Urinary bladder (tissue), 4 donors: ENCODE data around the gene SBSN. TPM values are rescaled to one million over a fixed set of nuclear protein-coding genes. Genes with fewer than 3 reads are reported as not detected.

Experiments
- DNase-seq: peaks from one replicate; pipeline ENCODE4 v3.0.0-alpha.2; 2015; ENCODE audit errors: extremely low spot score
- H3K27ac ChIP-seq: one replicate; pipeline ENCODE4 v1.5.1; 2013; ENCODE audit warnings: low read depth, mild to moderate bottlenecking, moderate library complexity
- H3K36me3 ChIP-seq: one replicate; pipeline ENCODE4 v1.6.1; 2013; ENCODE audit warnings: mild to moderate bottlenecking, moderate library complexity; ENCODE audit not compliant: insufficient read depth
- H3K4me1 ChIP-seq: one replicate; pipeline ENCODE4 v1.6.1; 2013; ENCODE audit warnings: mild to moderate bottlenecking, moderate library complexity; ENCODE audit not compliant: insufficient read depth
- H3K4me3 ChIP-seq: one replicate; pipeline ENCODE4 v1.5.1; 2013; ENCODE audit warnings: low read depth, low read length
- WGBS: extraction: QIAGEN DNeasy Blood & Tissue Kit; methylation state at CpG from one replicate; pipeline ENCODE4 v1.1.7; 2013; 5-methylcytosine and 5-hydroxymethylcytosine counted together
- polyA plus RNA-seq: library from polyadenylated mRNA; stranded (reverse); fragments of 200-250 nt; gene quantifications from one replicate; pipeline ENCODE4 v1.2.3, GENCODE V29; 2013
- total RNA-seq: library from RNA; depleted of rRNA; stranded (reverse); fragments of >200 nt; gene quantifications from one replicate; pipeline ENCODE4 v1.2.3, GENCODE V29; 2014
- donor health status: healthy with polysubstance abuse.
- donor health status: healthy.

The SBSN gene
- total and polyA plus RNA-seq, 2 donors: 0.15 TPM; not detected in 1

GRCh38 chr19:35533201-35533821 is 5.2 kb upstream of the SBSN start, which contains the start of gene GAPDHS:
Gene GAPDHS (plus strand): TSS chr19:35533456. CDS start chr19:35533528, 72 bp downstream.
- H3K36me3 ChIP-seq: no peaks in the 10 kb centered on the region
- WGBS: 29% methylated on average over 39 of the region's 39 CpGs
- no peak within 1 kb of the TSS for H3K4me3 ChIP-seq
- H3K27ac ChIP-seq: no peak within 1 kb of the TSS
- no peak for DNase-seq
- no peaks in the 10 kb centered on the region for H3K4me1 ChIP-seq

DNA sequence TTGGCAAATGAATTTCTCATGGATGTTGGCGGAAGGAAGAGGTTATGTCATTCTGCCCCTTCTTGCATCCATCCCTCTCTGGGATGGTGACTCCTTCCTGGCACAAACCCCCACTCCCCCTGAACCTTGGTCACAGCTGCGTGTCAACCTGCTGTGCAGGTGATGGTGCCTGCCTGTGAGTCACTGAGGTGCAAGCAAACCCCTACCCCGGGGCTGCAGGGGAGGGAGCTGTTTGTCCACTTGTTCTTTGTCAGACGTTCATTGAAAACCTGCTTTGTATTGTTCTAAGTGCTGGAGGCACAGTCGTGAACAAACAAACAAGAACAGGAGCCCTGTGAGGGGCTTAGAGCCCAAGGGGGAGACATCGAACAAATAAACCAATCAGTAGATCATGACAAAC is 3.2 kb upstream of the SBSN start:
- no peak overlapping the region for H3K4me3 ChIP-seq
- H3K4me1 ChIP-seq: no peaks in the 10 kb centered on the region
- 54% methylated on average over 6 of the region's 6 CpGs for WGBS
- no peaks in the 10 kb centered on the region for H3K36me3 ChIP-seq
- DNase-seq: no peak
- H3K27ac ChIP-seq: no peak overlapping the region

GRCh38 chr19:35529241-35530218 is 1.4 kb upstream of the SBSN start:
- Histone ChIP-seq H3K27ac (no peak overlapping the region), H3K36me3 (no peaks in the 10 kb centered on the region), H3K4me3 (no peak overlapping the region), H3K4me1 (no peaks in the 10 kb centered on the region)
- DNase-seq: no peak
- WGBS: 55% methylated on average over 19 of the region's 19 CpGs

- no peak overlapping the region for H3K4me3 ChIP-seq
- WGBS: 84% methylated on average over 4 of the region's 4 CpGs
- H3K27ac ChIP-seq: no peak overlapping the region
- DNase-seq: no peak
- H3K4me1 ChIP-seq: no peaks in the 10 kb centered on the region
- no peaks in the 10 kb centered on the region for H3K36me3 ChIP-seq
These were observed 2.2 kb downstream of the SBSN start for GRCh38 chr19:35525873-35526272.

- no peak for DNase-seq
- WGBS: 19% methylated on average over 11 of the region's 11 CpGs
- Histone ChIP-seq H3K4me1 (no peaks in the 10 kb centered on the region), H3K27ac (no peak overlapping the region), H3K4me3 (no peak overlapping the region), H3K36me3 (no peaks in the 10 kb centered on the region)
These were observed 3.8 kb downstream of the SBSN start for GRCh38 chr19:35524181-35524837.

GRCh38 chr19:35522745-35523327 is 5.3 kb downstream of the SBSN start:
- H3K4me1 ChIP-seq: no peaks in the 10 kb centered on the region
- no peak overlapping the region for H3K27ac ChIP-seq
- no peaks in the 10 kb centered on the region for H3K36me3 ChIP-seq
- DNase-seq: no peak
- no peak overlapping the region for H3K4me3 ChIP-seq
- 78% methylated on average over 12 of the region's 12 CpGs for WGBS

DNA sequence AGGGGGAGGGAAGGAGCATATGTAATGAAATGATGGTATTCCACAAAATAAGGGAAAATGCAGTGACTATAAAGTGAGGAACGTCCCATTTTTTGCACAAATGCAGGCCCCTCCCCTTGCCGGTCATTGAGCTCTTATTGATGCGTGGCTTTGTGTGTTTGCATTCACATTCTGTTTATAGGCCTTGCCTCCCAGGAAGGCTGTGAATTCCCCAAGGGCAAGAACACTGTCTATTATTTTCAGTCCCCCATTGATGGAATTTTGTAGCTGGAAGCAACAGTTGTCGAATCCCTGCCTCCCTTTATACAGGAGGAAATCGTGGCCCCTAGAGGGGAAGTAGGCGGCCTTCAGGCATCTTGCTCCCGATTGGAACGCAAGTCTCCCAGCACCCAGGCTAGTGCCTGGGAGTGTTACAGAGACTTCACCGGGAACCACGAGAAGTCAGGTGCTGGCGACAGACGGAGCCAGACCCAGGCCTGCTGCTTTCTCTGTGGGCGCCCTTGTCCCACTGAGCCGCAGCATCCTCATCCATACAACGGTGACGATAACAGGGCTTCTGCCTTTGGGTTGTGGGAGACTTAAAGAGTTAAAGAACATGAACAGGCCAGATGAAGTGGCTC is 6.9 kb downstream of the SBSN start:
- Histone ChIP-seq H3K27ac (no peak overlapping the region), H3K36me3 (no peaks in the 10 kb centered on the region), H3K4me3 (no peak overlapping the region), H3K4me1 (no peaks in the 10 kb centered on the region)
- WGBS: 54% methylated on average over 16 of the region's 16 CpGs
- no peak for DNase-seq

GRCh38 chr19:35519291-35519690 is 8.8 kb downstream of the SBSN start:
- no peaks in the 10 kb centered on the region for H3K4me1 ChIP-seq
- H3K27ac ChIP-seq: no peak overlapping the region
- WGBS: 49% methylated on average over 7 of the region's 7 CpGs

DNA sequence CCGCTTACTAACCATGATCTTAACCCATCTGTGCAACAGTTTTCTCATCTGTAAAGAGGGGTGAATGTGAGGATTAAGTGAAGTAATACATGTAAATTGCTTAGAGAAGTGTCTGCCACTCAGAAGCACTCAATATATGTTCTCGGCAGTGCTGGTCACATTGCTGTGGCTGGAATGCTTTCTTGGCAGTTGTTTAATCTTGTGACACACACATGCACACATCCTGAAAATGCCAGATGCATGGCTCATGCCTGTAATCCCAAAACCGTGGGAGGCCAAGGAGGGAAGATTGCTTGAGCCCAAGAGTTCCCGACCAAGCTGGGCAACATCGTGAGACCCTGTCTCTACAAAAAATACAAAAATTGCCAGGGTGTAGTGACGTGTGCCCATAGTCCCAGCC is 9.8 kb downstream of the SBSN start:
- WGBS: 51% methylated on average over 6 of the region's 6 CpGs
- DNase-seq: no peak

More at GRCh38 chr19:35519291-35519690, 8.8 kb downstream of the SBSN start:
- no peaks in the 10 kb centered on the region for H3K36me3 ChIP-seq
- DNase-seq: no peak
- no peak overlapping the region for H3K4me3 ChIP-seq

GRCh38 chr19:35517342-35517741 is 10.8 kb downstream of the SBSN start:
- Histone ChIP-seq H3K36me3 (no peaks in the 10 kb centered on the region), H3K4me1 (no peaks in the 10 kb centered on the region), H3K4me3 (no peak overlapping the region), H3K27ac (no peak overlapping the region)
- DNase-seq: no peak
- WGBS: 80% methylated on average over 2 of the region's 2 CpGs

More for the DNA sequence above, 9.8 kb downstream of the SBSN start:
- Histone ChIP-seq H3K27ac (no peak overlapping the region), H3K4me3 (no peak overlapping the region), H3K4me1 (no peaks in the 10 kb centered on the region), H3K36me3 (no peaks in the 10 kb centered on the region)

GRCh38 chr19:35516310-35516709 is 11.8 kb downstream of the SBSN start:
- Histone ChIP-seq H3K36me3 (no peaks in the 10 kb centered on the region), H3K4me3 (no peak overlapping the region), H3K27ac (no peak overlapping the region), H3K4me1 (no peaks in the 10 kb centered on the region)
- WGBS: 90% methylated on average over 3 of the region's 3 CpGs
- no peak for DNase-seq

DNA sequence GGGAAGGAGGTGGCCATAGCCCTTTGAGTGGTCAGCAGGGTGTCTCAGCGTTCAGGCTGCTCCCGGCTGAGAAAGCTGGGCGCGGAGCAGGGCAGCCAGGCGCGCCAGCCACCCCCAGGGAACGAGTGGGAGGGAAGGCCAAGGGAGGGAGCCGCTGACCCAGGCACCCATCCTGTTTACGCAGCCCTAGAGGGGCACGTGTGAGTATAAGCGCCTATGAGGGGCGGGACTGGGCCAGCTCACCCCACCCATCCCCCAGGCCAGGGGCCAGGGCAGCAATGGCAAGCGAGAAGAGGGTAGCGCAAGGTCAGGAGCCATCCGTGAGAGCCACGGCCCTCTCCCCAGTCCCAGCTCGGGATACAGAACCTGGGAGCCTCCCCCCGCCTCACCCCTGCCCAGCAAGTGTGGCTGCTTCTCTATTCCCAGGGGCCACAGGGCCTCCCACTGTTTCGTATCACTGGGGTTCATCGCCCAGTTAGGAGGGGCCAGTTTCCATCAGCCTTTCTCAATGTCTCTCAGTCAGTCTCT is 13.8 kb downstream of the SBSN start:
- 15% methylated on average over 20 of the region's 20 CpGs for WGBS
- H3K4me3 ChIP-seq: no peak overlapping the region
- H3K36me3 ChIP-seq: no peaks in the 10 kb centered on the region
- H3K27ac ChIP-seq: no peak overlapping the region
- no peak for DNase-seq
- H3K4me1 ChIP-seq: no peaks in the 10 kb centered on the region
